Duodenal mucosa (tissue), 2 donors: ENCODE measurements around the gene DLG1.

Experiments
- H3K27ac ChIP-seq: one replicate; pipeline ENCODE4 v1.7.0; 2013; ENCODE audit warnings: low read depth, low read length
- H3K27me3 ChIP-seq, 2 donors: one replicate each; pipeline ENCODE4 v1.7.0; 2013; ENCODE audit warnings: low read length in 2 of 2, control low read depth in 1 of 2; ENCODE audit not compliant: insufficient read depth in 2 of 2, control insufficient read depth in 1 of 2
- H3K36me3 ChIP-seq, 2 donors: one replicate each; pipeline ENCODE4 v1.7.0; 2013; ENCODE audit warnings: low read length in 2 of 2, control low read depth in 1 of 2; ENCODE audit not compliant: insufficient read depth in 2 of 2, control insufficient read depth in 1 of 2
- H3K4me1 ChIP-seq, 2 donors: one replicate each; pipeline ENCODE4 v1.7.0; 2013; ENCODE audit warnings: low read length in 2 of 2, control low read depth in 1 of 2; ENCODE audit not compliant: insufficient read depth in 2 of 2, control insufficient read depth in 1 of 2
- H3K4me3 ChIP-seq, 2 donors: one replicate each; pipeline ENCODE4 v1.7.0; 2013; ENCODE audit warnings: low read length in 2 of 2, low read depth in 1 of 2
- H3K9ac ChIP-seq, 2 donors: one replicate each; pipeline ENCODE4 v1.7.0; 2013; ENCODE audit warnings: low read length in 2 of 2, low read depth in 1 of 2
- H3K9me3 ChIP-seq, 2 donors: one replicate each; pipeline ENCODE4 v1.7.0; 2013; ENCODE audit warnings: low read length in 2 of 2, control low read depth in 1 of 2; ENCODE audit not compliant: control insufficient read depth in 1 of 2

Gene DLG1

DNA sequence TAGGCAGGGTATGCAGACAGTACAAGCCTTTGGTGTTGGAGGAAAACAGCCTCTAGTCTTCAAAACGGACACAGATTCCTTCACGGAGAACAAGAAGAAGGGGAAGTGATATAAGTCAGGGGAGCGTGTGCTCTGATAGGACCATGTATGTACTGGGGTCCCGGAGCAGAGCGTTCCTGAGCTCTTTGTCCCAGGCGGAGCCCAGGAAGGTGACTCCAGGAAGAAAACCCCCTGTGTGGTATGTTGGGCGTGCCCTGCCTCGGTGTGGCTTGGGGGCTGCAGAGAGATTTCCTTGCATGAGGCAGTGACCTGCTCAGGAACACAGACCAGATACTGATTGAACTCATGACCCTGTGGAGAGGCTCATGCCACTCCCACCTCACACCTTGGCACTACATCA lies 290.5 kb downstream of the DLG1 start:
- no peaks in the 10 kb centered on the region for H3K36me3 ChIP-seq
- no peak overlapping the region for H3K27ac ChIP-seq
- H3K9me3 ChIP-seq: no peaks in the 10 kb centered on the region
- H3K27me3 ChIP-seq: no peaks in the 10 kb centered on the region
- no peak overlapping the region for H3K4me3 ChIP-seq
- peaks cover 8 to 14% of the 10 kb centered on the region in 2 donors for H3K4me1 ChIP-seq
- no peak overlapping the region for H3K9ac ChIP-seq

DNA sequence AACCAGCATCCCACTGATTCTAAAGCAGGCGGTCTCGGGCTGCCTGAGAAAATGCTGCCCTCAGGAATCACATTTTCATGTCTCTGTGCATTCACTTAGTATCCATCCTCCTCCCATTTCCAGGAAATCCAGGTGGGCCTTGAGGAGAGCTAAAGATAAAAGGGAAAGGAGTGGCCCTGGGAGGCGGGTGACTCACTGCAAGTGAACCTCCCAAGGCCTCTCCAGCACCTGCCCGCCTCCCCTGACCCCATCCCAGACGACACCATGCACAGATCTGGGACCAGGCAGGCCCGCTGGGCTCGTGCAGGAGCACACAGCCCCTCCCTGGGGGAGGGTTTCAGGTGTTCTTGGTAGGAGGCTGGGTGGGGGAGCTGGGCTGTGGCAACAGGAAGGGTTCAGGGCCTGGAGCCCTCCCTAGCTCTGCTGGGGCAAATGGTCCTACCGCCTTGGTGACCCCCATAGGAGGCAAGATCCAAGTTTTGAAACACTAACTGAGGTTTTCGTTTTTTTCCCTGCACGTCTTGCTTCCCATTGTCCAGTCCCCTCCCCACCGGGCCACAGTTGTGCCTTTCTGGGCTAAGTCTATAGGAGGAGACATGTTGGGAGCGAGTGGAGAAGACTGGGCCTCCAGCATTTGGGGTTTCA lies 291.0 kb downstream of the DLG1 start:
- Histone ChIP-seq H3K9me3 (no peaks in the 10 kb centered on the region), H3K36me3 (no peaks in the 10 kb centered on the region), H3K4me3 (no peak overlapping the region), H3K9ac (no peak overlapping the region), H3K27me3 (no peaks in the 10 kb centered on the region), H3K4me1 (peaks cover 8 to 14% of the 10 kb centered on the region in 2 donors), H3K27ac (no peak overlapping the region)

DNA sequence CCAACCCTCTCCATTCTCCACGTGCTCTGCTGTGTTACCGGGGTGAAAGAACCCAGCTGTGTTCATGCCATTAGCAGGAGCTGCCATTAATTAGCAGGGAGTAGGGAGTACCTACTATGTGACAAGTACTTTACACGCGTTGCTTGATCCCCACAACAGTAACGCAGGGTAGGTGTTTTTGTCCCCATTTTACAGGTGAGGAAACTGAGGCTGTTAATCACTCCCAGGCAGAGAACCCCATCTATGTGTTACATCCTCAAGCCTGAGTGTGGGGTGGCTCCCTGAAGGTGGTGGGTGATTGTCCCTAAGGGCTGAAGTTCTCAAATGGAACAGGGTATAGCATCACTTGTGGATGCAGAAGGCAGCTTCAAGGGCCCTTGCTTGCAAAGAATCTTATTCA lies 291.6 kb downstream of the DLG1 start:
- Histone ChIP-seq H3K36me3 (no peaks in the 10 kb centered on the region), H3K4me3 (no peak overlapping the region), H3K9ac (no peak overlapping the region), H3K27me3 (no peaks in the 10 kb centered on the region), H3K27ac (no peak overlapping the region), H3K4me1 (peaks cover 8 to 14% of the 10 kb centered on the region in 2 donors), H3K9me3 (no peaks in the 10 kb centered on the region)

- no peak overlapping the region for H3K27ac ChIP-seq
- no peaks in the 10 kb centered on the region for H3K36me3 ChIP-seq
- H3K4me3 ChIP-seq: no peak overlapping the region
- H3K9ac ChIP-seq: no peak overlapping the region
- no peaks in the 10 kb centered on the region for H3K27me3 ChIP-seq
- no peaks in the 10 kb centered on the region for H3K9me3 ChIP-seq
- peaks cover 8 to 14% of the 10 kb centered on the region in 2 donors for H3K4me1 ChIP-seq
These were observed 292.0 kb downstream of the DLG1 start for GRCh38 chr3:197006446-197006845.

- Histone ChIP-seq H3K9ac (peak overlapping the region; percentile 65 to 72), H3K27me3 (no peaks in the 10 kb centered on the region), H3K36me3 (no peaks in the 10 kb centered on the region), H3K9me3 (no peaks in the 10 kb centered on the region), H3K4me3 (peak overlapping the region; percentile 64 to 65), H3K27ac (peak overlapping the region; percentile 37), H3K4me1 (peaks cover 8 to 14% of the 10 kb centered on the region in 2 donors)
These were observed 294.7 kb downstream of the DLG1 start for GRCh38 chr3:197003461-197004385.

GRCh38 chr3:197002701-197003454 lies 295.5 kb downstream of the DLG1 start:
- Histone ChIP-seq H3K4me3 (peak overlapping the region; percentile 64 to 65), H3K9ac (peak overlapping the region; percentile 64 to 65), H3K4me1 (peaks cover 8 to 14% of the 10 kb centered on the region in 2 donors), H3K27ac (peak overlapping the region; percentile 37), H3K36me3 (no peaks in the 10 kb centered on the region), H3K27me3 (no peaks in the 10 kb centered on the region), H3K9me3 (no peaks in the 10 kb centered on the region)

DNA sequence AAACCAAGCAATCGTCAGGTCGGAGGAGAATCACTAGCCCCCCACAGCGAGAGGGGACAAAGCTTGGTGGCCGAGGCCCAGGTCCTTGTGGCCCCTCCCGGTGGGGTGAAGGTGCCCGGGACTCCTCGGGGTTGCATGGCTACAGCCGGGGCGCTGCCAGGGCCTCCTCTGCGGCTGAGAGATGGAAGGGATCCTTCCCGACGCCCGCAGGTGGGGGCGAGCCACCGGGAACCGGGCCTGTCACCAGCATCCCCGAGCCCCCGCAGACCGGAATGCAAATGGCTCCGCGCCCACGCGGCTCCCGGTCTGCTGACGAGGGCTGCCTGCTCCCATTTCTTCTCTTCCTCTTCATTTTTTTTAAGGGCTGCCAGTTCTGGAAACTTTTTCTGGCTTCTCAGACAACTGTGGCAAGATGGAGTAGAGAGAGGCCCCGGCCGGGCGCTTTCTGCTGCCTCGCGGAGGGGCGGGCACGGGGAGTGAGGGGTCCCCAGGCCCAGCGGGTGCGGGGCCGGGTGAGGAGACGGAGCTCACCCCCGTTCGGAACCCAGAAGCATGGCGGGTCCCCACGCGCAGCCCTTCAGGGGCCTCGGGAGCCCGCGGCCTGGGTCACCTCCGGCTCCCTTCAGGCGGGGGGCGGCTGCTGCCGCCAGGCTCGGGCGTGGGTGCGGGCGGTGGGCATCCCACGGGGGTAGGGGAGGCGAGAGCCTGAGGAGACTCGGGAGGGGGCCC lies 296.3 kb downstream of the DLG1 start:
- no peaks in the 10 kb centered on the region for H3K36me3 ChIP-seq
- H3K4me1 ChIP-seq: peaks cover 3 to 8% of the 10 kb centered on the region in 2 donors
- no peaks in the 10 kb centered on the region for H3K27me3 ChIP-seq
- H3K9ac ChIP-seq: peak overlapping the region; percentile 30 to 64
- H3K27ac ChIP-seq: no peak overlapping the region
- peak overlapping the region; percentile 43 to 52 for H3K4me3 ChIP-seq
- no peaks in the 10 kb centered on the region for H3K9me3 ChIP-seq

DNA sequence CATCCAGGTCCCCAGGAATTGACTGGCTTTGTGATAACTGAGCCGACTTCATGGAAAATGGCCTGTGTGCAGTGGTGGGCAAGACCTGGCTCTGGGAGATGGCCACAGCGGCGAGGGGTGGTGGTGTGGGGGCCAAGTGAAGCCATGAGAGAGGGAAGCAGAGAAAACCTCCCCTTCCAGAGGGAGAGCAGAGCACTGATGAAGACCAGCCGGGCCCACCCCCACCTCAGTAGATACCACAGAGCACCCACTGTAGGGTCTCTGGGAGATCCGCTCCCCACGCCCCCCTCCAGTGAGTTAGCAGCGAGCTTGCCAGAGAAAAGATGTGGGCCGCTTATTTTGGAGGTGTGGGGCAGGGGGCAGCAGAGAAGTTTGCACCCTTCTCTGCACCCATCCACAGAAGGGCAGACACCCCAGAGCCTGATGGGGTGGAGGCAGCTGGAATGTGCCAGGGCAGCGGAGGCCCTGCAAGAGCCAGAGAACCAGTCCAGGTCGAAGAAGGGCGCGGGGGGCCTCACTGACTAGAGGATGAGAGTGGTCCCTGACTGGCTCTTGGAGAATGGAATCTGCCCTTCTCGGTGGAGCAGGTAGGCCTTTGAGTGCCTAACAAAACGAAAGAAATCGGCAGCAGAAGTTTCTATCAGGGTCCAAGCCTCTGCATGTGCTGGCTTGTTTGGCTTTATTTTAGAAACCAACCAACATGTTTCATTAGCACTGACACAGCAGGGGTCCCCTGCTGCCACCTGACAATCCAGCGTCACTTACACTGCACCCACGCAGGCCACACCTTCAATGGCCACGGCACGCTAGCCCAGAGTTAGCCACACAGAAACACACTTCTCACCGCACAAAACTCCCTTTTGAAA lies 297.1 kb downstream of the DLG1 start:
- Histone ChIP-seq H3K4me1 (peaks cover 0 to 8% of the 10 kb centered on the region in 2 donors), H3K27me3 (no peaks in the 10 kb centered on the region), H3K36me3 (no peaks in the 10 kb centered on the region), H3K9me3 (no peaks in the 10 kb centered on the region), H3K27ac (no peak overlapping the region), H3K4me3 (peak overlapping the region in 1 of 2 donors; percentile 52), H3K9ac (no peak overlapping the region)

DNA sequence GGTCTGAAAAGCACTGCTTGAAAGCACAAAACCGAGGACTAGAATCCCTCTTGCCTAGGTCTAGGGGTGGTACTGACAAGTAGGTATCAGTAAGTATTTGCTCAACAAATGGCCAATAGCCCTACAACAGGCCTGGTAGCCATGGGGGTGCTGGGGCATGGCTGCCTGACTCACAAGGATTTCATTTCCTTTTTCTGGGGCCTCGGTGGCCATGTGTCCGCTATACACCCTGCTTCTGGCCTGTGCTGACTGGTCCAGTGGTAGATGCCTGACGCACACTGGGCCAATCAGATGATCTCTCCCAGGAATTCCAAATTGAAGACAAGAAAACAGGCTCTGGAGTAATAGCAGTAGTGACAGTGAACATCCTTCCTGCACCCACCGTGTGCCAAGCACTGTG lies 298.2 kb downstream of the DLG1 start:
- no peaks in the 10 kb centered on the region for H3K9me3 ChIP-seq
- peaks cover 0 to 8% of the 10 kb centered on the region in 2 donors for H3K4me1 ChIP-seq
- no peak overlapping the region for H3K4me3 ChIP-seq
- no peaks in the 10 kb centered on the region for H3K36me3 ChIP-seq
- no peak overlapping the region for H3K27ac ChIP-seq
- no peaks in the 10 kb centered on the region for H3K27me3 ChIP-seq
- H3K9ac ChIP-seq: no peak overlapping the region
